Measurements from ENCODE around the gene GLB1L3.

- TF ChIP-seq CTCF (IDR thresholded peaks at IDR 0.05) (no peak), POLR2A (IDR thresholded peaks at IDR 0.05) (no peak)
These were observed 87.0 kb downstream of the GLB1L3 start for GRCh38 chr11:134363161-134363560.

Measured in heart left ventricle (tissue), 13 donors.